ENCODE measurements around the gene DCK. TPM values are rescaled to one million over a fixed set of nuclear protein-coding genes. Genes with fewer than 3 reads are reported as not detected.

Gene DCK
- total and polyA plus RNA-seq, 9 of the 15 experiments (the other 6 are each of a cell fraction or from before 2014, with no cell fraction given): 11.3 to 25.8 (median 19.6) TPM

DNA sequence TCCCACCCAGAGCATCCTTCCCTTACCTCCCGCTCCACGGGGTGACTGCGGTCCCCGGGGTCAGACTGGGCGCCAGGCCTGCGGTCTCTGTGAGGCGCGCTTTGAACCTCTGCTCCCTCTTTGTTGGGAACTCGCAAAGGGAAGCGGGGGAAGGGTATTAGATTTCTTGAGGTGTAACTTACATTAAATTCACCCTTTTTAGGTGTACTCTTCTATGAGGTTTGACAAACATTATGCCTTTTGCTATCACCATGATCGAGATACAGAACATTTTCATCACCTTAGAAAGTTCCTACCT, 569 bp downstream of the DCK start (continued):
- TF ChIP-seq, protein P1, sequence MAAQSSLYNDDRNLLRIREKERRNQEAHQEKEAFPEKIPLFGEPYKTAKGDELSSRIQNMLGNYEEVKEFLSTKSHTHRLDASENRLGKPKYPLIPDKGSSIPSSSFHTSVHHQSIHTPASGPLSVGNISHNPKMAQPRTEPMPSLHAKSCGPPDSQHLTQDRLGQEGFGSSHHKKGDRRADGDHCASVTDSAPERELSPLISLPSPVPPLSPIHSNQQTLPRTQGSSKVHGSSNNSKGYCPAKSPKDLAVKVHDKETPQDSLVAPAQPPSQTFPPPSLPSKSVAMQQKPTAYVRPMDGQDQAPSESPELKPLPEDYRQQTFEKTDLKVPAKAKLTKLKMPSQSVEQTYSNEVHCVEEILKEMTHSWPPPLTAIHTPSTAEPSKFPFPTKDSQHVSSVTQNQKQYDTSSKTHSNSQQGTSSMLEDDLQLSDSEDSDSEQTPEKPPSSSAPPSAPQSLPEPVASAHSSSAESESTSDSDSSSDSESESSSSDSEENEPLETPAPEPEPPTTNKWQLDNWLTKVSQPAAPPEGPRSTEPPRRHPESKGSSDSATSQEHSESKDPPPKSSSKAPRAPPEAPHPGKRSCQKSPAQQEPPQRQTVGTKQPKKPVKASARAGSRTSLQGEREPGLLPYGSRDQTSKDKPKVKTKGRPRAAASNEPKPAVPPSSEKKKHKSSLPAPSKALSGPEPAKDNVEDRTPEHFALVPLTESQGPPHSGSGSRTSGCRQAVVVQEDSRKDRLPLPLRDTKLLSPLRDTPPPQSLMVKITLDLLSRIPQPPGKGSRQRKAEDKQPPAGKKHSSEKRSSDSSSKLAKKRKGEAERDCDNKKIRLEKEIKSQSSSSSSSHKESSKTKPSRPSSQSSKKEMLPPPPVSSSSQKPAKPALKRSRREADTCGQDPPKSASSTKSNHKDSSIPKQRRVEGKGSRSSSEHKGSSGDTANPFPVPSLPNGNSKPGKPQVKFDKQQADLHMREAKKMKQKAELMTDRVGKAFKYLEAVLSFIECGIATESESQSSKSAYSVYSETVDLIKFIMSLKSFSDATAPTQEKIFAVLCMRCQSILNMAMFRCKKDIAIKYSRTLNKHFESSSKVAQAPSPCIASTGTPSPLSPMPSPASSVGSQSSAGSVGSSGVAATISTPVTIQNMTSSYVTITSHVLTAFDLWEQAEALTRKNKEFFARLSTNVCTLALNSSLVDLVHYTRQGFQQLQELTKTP (IDR thresholded peaks at IDR 0.05; ENCODE audit: low read depth in 1 of 2, partially characterized antibody in 2 of 2): no peak
- TF ChIP-seq GABPB1 (CRISPR knock-in tag; IDR thresholded peaks at IDR 0.05) (peak; percentile 61), TGIF2 (CRISPR knock-in tag; IDR thresholded peaks at IDR 0.05) (0 out of 2 replicates have a peak, but pooled peaks have one; percentile 23), ZNF224 (CRISPR knock-in tag; IDR thresholded peaks at IDR 0.05) (0 out of 2 replicates have a peak, but pooled peaks have one; percentile 4)
- TF ChIP-seq, protein P2, sequence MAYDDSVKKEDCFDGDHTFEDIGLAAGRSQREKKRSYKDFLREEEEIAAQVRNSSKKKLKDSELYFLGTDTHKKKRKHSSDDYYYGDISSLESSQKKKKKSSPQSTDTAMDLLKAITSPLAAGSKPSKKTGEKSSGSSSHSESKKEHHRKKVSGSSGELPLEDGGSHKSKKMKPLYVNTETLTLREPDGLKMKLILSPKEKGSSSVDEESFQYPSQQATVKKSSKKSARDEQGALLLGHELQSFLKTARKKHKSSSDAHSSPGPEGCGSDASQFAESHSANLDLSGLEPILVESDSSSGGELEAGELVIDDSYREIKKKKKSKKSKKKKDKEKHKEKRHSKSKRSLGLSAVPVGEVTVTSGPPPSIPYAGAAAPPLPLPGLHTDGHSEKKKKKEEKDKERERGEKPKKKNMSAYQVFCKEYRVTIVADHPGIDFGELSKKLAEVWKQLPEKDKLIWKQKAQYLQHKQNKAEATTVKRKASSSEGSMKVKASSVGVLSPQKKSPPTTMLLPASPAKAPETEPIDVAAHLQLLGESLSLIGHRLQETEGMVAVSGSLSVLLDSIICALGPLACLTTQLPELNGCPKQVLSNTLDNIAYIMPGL (CRISPR knock-in tag; IDR thresholded peaks at IDR 0.05): 0 out of 2 replicates have a peak, but pooled peaks have one; percentile 47
- TF ChIP-seq, protein P3, sequence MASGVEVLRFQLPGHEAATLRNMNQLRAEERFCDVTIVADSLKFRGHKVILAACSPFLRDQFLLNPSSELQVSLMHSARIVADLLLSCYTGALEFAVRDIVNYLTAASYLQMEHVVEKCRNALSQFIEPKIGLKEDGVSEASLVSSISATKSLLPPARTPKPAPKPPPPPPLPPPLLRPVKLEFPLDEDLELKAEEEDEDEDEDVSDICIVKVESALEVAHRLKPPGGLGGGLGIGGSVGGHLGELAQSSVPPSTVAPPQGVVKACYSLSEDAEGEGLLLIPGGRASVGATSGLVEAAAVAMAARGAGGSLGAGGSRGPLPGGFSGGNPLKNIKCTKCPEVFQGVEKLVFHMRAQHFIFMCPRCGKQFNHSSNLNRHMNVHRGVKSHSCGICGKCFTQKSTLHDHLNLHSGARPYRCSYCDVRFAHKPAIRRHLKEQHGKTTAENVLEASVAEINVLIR (CRISPR knock-in tag; IDR thresholded peaks at IDR 0.05): no peak
